HAP-1 (cell line): ENCODE results near the gene SLC6A12.

Source experiments
- DNase-seq, 2 experiments: peaks; one replicate each; pipeline ENCODE4 v3.0.0-alpha.2; 2016 to 2020; ENCODE audit warnings: low spot score in 2 of 2
- H3K27me3 ChIP-seq: fragments of 250-450 bp; sonication (Bioruptor Pico); 2 replicates; pipeline ENCODE4 v1.5.1; 2020; ENCODE audit warnings: low read depth, mild to moderate bottlenecking, moderate library complexity
- H3K36me3 ChIP-seq: fragments of 250-450 bp; sonication (Bioruptor Pico); replicated peaks from 2 replicates; pipeline ENCODE4 v1.5.1; 2020; ENCODE audit warnings: mild to moderate bottlenecking
- H3K4me1 ChIP-seq: fragments of 250-450 bp; sonication (Bioruptor Pico); 2 replicates; pipeline ENCODE4 v1.5.1; 2020; ENCODE audit warnings: mild to moderate bottlenecking
- H3K4me3 ChIP-seq: fragments of 250-450 bp; sonication (Bioruptor Pico); 2 replicates; pipeline ENCODE4 v1.5.1; 2020; ENCODE audit warnings: mild to moderate bottlenecking, moderate library complexity
- H3K9me3 ChIP-seq: fragments of 250-450 bp; sonication (Bioruptor Pico); 2 replicates; pipeline ENCODE4 v1.5.1; 2020; ENCODE audit warnings: mild to moderate bottlenecking, moderate library complexity
- in situ Hi-C: fragments of 300-500 bp; cut with MboI; formaldehyde crosslinking; loops from 3 replicates; pipeline ENCODE4 v1.14.3; 2020; ENCODE audit warnings: low sequenced_read_pairs, inconsistent platforms, mixed read lengths

SLC6A12 gene

GRCh38 chr12:214003-214741 lies at the start of gene SLC6A12:
Gene SLC6A12, minus strand, starts transcription at chr12:214157. Its CDS starts 4,171 bp downstream, at chr12:209986.
- in situ Hi-C loops: no loop called here
- Histone ChIP-seq H3K9me3 (no peaks in the 10 kb centered on the region), H3K4me1 (no peaks in the 10 kb centered on the region), H3K36me3 (no peaks in the 10 kb centered on the region), H3K27me3 (peaks cover 12% of the 10 kb centered on the region), H3K4me3 (no peak within 1 kb of the TSS)
- no peak for DNase-seq

- no peak for DNase-seq
- H3K4me1 ChIP-seq: no peaks in the 10 kb centered on the region
- in situ Hi-C loops: no loop called here
- H3K27me3 ChIP-seq: peaks cover 9% of the 10 kb centered on the region
- no peaks in the 10 kb centered on the region for H3K36me3 ChIP-seq
- H3K9me3 ChIP-seq: no peaks in the 10 kb centered on the region
- no peak overlapping the region for H3K4me3 ChIP-seq
Observed at GRCh38 chr12:263574-263973, 49.6 kb upstream of the SLC6A12 start.

GRCh38 chr12:262817-263216 lies 48.9 kb upstream of the SLC6A12 start, which contains the start of gene SLC6A13:
Gene SLC6A13, minus strand, starts transcription at chr12:262836. Its CDS starts 2,784 bp downstream, at chr12:260052.
- no peak for DNase-seq
- Histone ChIP-seq H3K4me3 (no peak within 1 kb of the TSS), H3K27me3 (peaks cover 9% of the 10 kb centered on the region), H3K36me3 (no peaks in the 10 kb centered on the region), H3K4me1 (no peaks in the 10 kb centered on the region), H3K9me3 (no peaks in the 10 kb centered on the region)
- in situ Hi-C loops: no loop called here

GRCh38 chr12:262113-262512 lies 48.2 kb upstream of the SLC6A12 start:
- Histone ChIP-seq H3K4me1 (no peaks in the 10 kb centered on the region), H3K36me3 (no peaks in the 10 kb centered on the region), H3K27me3 (peaks cover 9% of the 10 kb centered on the region), H3K9me3 (no peaks in the 10 kb centered on the region), H3K4me3 (no peak overlapping the region)
- DNase-seq: no peak
- in situ Hi-C loops: no loop called here

GRCh38 chr12:257521-258321 lies 43.8 kb upstream of the SLC6A12 start:
- Histone ChIP-seq H3K9me3 (no peaks in the 10 kb centered on the region), H3K27me3 (peaks cover 5% of the 10 kb centered on the region), H3K36me3 (no peaks in the 10 kb centered on the region), H3K4me1 (no peaks in the 10 kb centered on the region), H3K4me3 (no peak overlapping the region)
- in situ Hi-C loops: no loop called here
- DNase-seq: no peak

- peaks cover 5% of the 10 kb centered on the region for H3K27me3 ChIP-seq
- in situ Hi-C loops: no loop called here
- H3K4me1 ChIP-seq: no peaks in the 10 kb centered on the region
- no peaks in the 10 kb centered on the region for H3K9me3 ChIP-seq
- H3K4me3 ChIP-seq: no peak overlapping the region
- no peaks in the 10 kb centered on the region for H3K36me3 ChIP-seq
- DNase-seq: no peak
Observed at GRCh38 chr12:256958-257357, 43.0 kb upstream of the SLC6A12 start.

- Histone ChIP-seq H3K9me3 (no peaks in the 10 kb centered on the region), H3K4me3 (no peak overlapping the region), H3K27me3 (peaks cover 5% of the 10 kb centered on the region), H3K4me1 (no peaks in the 10 kb centered on the region), H3K36me3 (no peaks in the 10 kb centered on the region)
- no peak for DNase-seq
- in situ Hi-C loops: no loop called here
Observed at GRCh38 chr12:256225-256624, 42.3 kb upstream of the SLC6A12 start.

GRCh38 chr12:254912-255311 lies 41.0 kb upstream of the SLC6A12 start:
- H3K27me3 ChIP-seq: peaks cover 3% of the 10 kb centered on the region; the same call in 1 of the 2 replicates
- DNase-seq: no peak
- no peaks in the 10 kb centered on the region for H3K9me3 ChIP-seq
- H3K36me3 ChIP-seq: no peaks in the 10 kb centered on the region
- no peak overlapping the region for H3K4me3 ChIP-seq
- no peaks in the 10 kb centered on the region for H3K4me1 ChIP-seq
- in situ Hi-C loops: no loop called here

- Histone ChIP-seq H3K36me3 (no peaks in the 10 kb centered on the region), H3K4me3 (no peak overlapping the region), H3K9me3 (no peaks in the 10 kb centered on the region), H3K4me1 (no peaks in the 10 kb centered on the region), H3K27me3 (no peaks in the 10 kb centered on the region)
- in situ Hi-C loops: no loop called here
- no peak for DNase-seq
Observed at GRCh38 chr12:254039-254438, 40.1 kb upstream of the SLC6A12 start.

- Histone ChIP-seq H3K9me3 (no peaks in the 10 kb centered on the region), H3K27me3 (no peaks in the 10 kb centered on the region), H3K4me1 (no peaks in the 10 kb centered on the region), H3K36me3 (no peaks in the 10 kb centered on the region), H3K4me3 (no peak overlapping the region)
- no peak for DNase-seq
- in situ Hi-C loops: no loop called here
Observed at GRCh38 chr12:253116-253831, 39.3 kb upstream of the SLC6A12 start.

- H3K36me3 ChIP-seq: no peaks in the 10 kb centered on the region
- no peaks in the 10 kb centered on the region for H3K9me3 ChIP-seq
- DNase-seq: no peak
- H3K27me3 ChIP-seq: no peaks in the 10 kb centered on the region
- no peaks in the 10 kb centered on the region for H3K4me1 ChIP-seq
- no peak overlapping the region for H3K4me3 ChIP-seq
- in situ Hi-C loops: no loop called here
Observed at GRCh38 chr12:252636-253035, 38.7 kb upstream of the SLC6A12 start.

GRCh38 chr12:247271-247670 lies 33.3 kb upstream of the SLC6A12 start:
- Histone ChIP-seq H3K4me3 (no peak overlapping the region), H3K9me3 (no peaks in the 10 kb centered on the region; the same call in 1 of the 2 replicates), H3K27me3 (no peaks in the 10 kb centered on the region), H3K4me1 (no peaks in the 10 kb centered on the region), H3K36me3 (no peaks in the 10 kb centered on the region)
- in situ Hi-C loops: no loop called here
- DNase-seq: no peak

- Histone ChIP-seq H3K36me3 (no peaks in the 10 kb centered on the region), H3K4me3 (no peak overlapping the region), H3K9me3 (no peaks in the 10 kb centered on the region; the same call in 1 of the 2 replicates), H3K4me1 (no peaks in the 10 kb centered on the region), H3K27me3 (no peaks in the 10 kb centered on the region)
- no peak for DNase-seq
- in situ Hi-C loops: no loop called here
Observed at GRCh38 chr12:243381-243780, 29.4 kb upstream of the SLC6A12 start.

GRCh38 chr12:242496-242895 lies 28.5 kb upstream of the SLC6A12 start:
- no peaks in the 10 kb centered on the region; the same call in 1 of the 2 replicates for H3K9me3 ChIP-seq
- H3K4me1 ChIP-seq: no peaks in the 10 kb centered on the region
- H3K4me3 ChIP-seq: no peak overlapping the region
- in situ Hi-C loops: no loop called here
- DNase-seq: no peak
- H3K27me3 ChIP-seq: no peaks in the 10 kb centered on the region
- no peaks in the 10 kb centered on the region for H3K36me3 ChIP-seq
